ENCODE measurements around the gene SBF2. TPM values are rescaled to one million over a fixed set of nuclear protein-coding genes. Genes with fewer than 3 reads are reported as not detected.
A peak's percentile ranks its signal among the peaks of the same experiment; 100 is the strongest.

Gene SBF2
- total RNA-seq, 4 donors from 2014 or later: 44.6 to 59.4 (median 53.4) TPM

DNA sequence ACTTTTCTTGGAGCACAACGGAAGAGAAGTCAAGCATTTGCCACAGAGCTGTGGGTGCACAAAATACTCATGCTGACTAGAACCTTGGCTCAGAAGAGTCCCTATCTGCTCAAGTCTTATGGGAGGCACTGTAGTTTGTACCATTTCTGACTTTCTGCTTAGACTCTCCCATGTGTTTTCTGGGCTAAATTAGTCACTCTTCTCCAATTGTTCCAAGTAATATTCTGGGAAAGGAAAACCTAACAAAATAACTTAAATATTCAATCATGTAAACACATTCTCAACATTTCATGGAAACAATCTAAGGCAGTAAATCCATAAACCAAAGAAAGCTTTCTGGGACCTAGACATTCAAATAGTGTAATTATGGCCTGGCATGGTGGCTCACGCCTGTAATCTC is 409.4 kb downstream of the SBF2 start:
- no peaks in the 10 kb centered on the region for H3K36me3 ChIP-seq
- peaks cover 0 to 3% (median 0%) of the 10 kb centered on the region in 4 donors for H3K4me1 ChIP-seq
- H3K9me3 ChIP-seq: no peaks in the 10 kb centered on the region
- H3K4me3 ChIP-seq: no peak overlapping the region
- no peak for DNase-seq (ENCODE audit: extremely low spot score)
- no peak overlapping the region for H3K27ac ChIP-seq (replicated peaks in 1 of 4)
- WGBS: 92% methylated on average over 2 of the region's 2 CpGs
- intact Hi-C loops (cut with DNase I): no loop called here
- no peak for TF ChIP-seq POLR2A (IDR thresholded peaks at IDR 0.05; ENCODE audit: low read depth)
- no peak for TF ChIP-seq POLR2AphosphoS5 (IDR thresholded peaks at IDR 0.05)
- TF ChIP-seq EP300 (IDR thresholded peaks at IDR 0.05): no peak
- TF ChIP-seq, protein P1, sequence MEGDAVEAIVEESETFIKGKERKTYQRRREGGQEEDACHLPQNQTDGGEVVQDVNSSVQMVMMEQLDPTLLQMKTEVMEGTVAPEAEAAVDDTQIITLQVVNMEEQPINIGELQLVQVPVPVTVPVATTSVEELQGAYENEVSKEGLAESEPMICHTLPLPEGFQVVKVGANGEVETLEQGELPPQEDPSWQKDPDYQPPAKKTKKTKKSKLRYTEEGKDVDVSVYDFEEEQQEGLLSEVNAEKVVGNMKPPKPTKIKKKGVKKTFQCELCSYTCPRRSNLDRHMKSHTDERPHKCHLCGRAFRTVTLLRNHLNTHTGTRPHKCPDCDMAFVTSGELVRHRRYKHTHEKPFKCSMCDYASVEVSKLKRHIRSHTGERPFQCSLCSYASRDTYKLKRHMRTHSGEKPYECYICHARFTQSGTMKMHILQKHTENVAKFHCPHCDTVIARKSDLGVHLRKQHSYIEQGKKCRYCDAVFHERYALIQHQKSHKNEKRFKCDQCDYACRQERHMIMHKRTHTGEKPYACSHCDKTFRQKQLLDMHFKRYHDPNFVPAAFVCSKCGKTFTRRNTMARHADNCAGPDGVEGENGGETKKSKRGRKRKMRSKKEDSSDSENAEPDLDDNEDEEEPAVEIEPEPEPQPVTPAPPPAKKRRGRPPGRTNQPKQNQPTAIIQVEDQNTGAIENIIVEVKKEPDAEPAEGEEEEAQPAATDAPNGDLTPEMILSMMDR (IDR thresholded peaks at IDR 0.05): no peak
- H3K27me3 ChIP-seq: no peaks in the 10 kb centered on the region

DNA sequence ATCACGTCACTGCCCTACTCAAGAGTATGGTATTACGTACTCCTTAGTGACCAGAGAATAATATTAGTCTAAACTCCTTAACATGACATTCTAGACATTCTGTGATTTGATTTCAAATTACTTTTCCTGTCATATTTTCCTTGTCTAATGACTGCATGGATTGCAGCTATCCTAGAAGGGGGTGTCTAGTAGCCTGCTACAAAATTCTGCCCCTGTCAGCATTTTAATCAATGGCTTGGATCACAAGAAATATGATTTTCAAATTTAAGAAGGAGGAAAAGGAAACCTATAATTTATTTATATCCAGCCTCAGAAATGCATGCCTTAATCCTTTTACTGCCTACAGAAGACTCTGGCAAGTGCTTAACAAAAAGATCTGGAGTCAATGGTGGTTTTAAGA is 413.4 kb downstream of the SBF2 start:
- Histone ChIP-seq H3K9me3 (no peaks in the 10 kb centered on the region), H3K27me3 (no peaks in the 10 kb centered on the region), H3K4me1 (peaks cover 0 to 5% (median 2%) of the 10 kb centered on the region in 4 donors), H3K36me3 (no peaks in the 10 kb centered on the region), H3K27ac (replicated peaks in 1 of 4) (no peak overlapping the region), H3K4me3 (no peak overlapping the region)
- WGBS: 98% methylated on average over 2 of the region's 2 CpGs
- no peak for TF ChIP-seq EP300 (IDR thresholded peaks at IDR 0.05)
- no peak for TF ChIP-seq POLR2AphosphoS5 (IDR thresholded peaks at IDR 0.05)
- TF ChIP-seq POLR2A (IDR thresholded peaks at IDR 0.05; ENCODE audit: low read depth): no peak
- TF ChIP-seq, protein P1 (IDR thresholded peaks at IDR 0.05): no peak
- no peak for DNase-seq (ENCODE audit: extremely low spot score)
- intact Hi-C loops (cut with DNase I): no loop called here

DNA sequence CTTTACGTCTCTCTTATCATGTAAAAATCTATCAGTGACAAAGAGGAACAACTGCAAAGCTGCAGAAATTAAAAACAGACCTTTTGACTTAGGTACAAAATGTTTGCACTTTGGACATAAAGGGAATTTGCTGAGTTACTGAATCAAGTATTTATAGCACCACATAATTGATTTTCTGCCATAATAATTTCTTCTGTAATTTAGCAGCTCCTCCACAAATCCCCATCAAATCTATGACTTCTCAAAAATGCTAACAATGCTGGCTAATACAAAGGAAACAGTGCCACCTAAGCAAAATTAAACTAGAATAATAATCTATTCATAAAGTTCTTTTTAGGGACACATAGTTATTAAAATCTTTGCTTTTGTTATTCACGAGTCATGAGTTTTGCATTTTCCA is 415.1 kb downstream of the SBF2 start:
- no peak overlapping the region for H3K4me3 ChIP-seq
- intact Hi-C loops (cut with DNase I): no loop called here
- WGBS: 89% methylated on average over 2 of the region's 2 CpGs
- TF ChIP-seq, protein P1 (IDR thresholded peaks at IDR 0.05): no peak
- TF ChIP-seq EP300 (IDR thresholded peaks at IDR 0.05) (no peak), POLR2A (IDR thresholded peaks at IDR 0.05; ENCODE audit: low read depth) (no peak), POLR2AphosphoS5 (IDR thresholded peaks at IDR 0.05) (no peak)
- peaks cover 0 to 13% (median 5%) of the 10 kb centered on the region in 4 donors for H3K4me1 ChIP-seq
- no peak for DNase-seq (ENCODE audit: extremely low spot score)
- no peak overlapping the region for H3K27ac ChIP-seq (replicated peaks in 1 of 4)
- H3K9me3 ChIP-seq: no peaks in the 10 kb centered on the region
- H3K36me3 ChIP-seq: no peaks in the 10 kb centered on the region
- no peaks in the 10 kb centered on the region for H3K27me3 ChIP-seq

DNA sequence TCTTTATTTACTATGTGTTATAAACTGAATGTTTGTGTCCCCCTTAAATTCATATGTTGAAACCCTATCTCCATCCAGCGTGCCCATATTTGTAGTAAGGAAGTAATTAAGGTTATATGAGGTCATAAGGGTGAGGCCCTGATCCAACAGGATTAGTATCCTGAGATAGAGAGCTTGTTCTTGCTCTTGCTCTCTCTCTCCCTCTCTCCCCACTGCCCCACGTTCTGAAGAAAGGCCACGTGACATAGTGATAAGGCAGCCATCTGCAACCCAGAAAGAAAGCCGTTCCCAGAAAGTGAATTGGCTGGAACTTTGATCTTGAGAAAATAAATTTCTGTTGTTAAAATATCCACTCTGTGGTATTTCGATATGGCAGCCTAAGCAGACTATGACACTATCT is 417.7 kb downstream of the SBF2 start:
- intact Hi-C loops (cut with DNase I): no loop called here
- Histone ChIP-seq H3K27ac (replicated peaks in 1 of 4) (peak overlapping the region in 1 of 4 donors; percentile 27), H3K4me1 (peaks cover 0 to 13% (median 5%) of the 10 kb centered on the region in 4 donors), H3K4me3 (no peak overlapping the region), H3K9me3 (no peaks in the 10 kb centered on the region), H3K27me3 (no peaks in the 10 kb centered on the region), H3K36me3 (no peaks in the 10 kb centered on the region)
- WGBS: 90% methylated on average over 5 of the region's 5 CpGs
- DNase-seq (ENCODE audit: extremely low spot score): no peak
- TF ChIP-seq, protein P1 (IDR thresholded peaks at IDR 0.05): no peak
- TF ChIP-seq POLR2AphosphoS5 (IDR thresholded peaks at IDR 0.05) (no peak), EP300 (IDR thresholded peaks at IDR 0.05) (no peak), POLR2A (IDR thresholded peaks at IDR 0.05; ENCODE audit: low read depth) (no peak)

DNA sequence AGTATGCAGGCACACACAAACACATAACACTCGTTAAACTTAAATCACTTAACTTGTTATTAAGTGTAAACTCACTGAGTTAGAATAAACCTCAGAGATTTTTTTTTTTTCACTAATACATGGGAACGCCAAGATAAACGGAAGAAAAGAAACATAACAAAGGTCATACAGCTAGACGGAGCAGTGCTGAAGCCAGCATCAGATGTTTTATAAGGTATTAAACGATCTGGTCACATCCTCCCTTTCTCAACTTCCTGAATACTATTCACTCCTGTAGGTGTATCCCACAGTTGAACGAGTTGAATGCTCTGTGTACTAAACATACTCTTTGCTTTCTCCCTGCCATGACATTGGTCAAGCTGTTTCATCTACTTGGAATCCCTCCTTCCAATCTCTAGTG is 418.2 kb downstream of the SBF2 start:
- no peaks in the 10 kb centered on the region for H3K27me3 ChIP-seq
- no peak for DNase-seq (ENCODE audit: extremely low spot score)
- H3K27ac ChIP-seq (replicated peaks in 1 of 4): peak overlapping the region in 1 of 4 donors; percentile 27
- TF ChIP-seq POLR2AphosphoS5 (IDR thresholded peaks at IDR 0.05): no peak
- TF ChIP-seq POLR2A (IDR thresholded peaks at IDR 0.05; ENCODE audit: low read depth): no peak
- no peak for TF ChIP-seq EP300 (IDR thresholded peaks at IDR 0.05)
- TF ChIP-seq, protein P1 (IDR thresholded peaks at IDR 0.05): no peak
- H3K4me3 ChIP-seq: no peak overlapping the region
- H3K4me1 ChIP-seq: peaks cover 0 to 13% (median 5%) of the 10 kb centered on the region in 4 donors
- WGBS: 35% methylated on average over 6 of the region's 6 CpGs
- no peaks in the 10 kb centered on the region for H3K9me3 ChIP-seq
- intact Hi-C loops (cut with DNase I): no loop called here
- no peaks in the 10 kb centered on the region for H3K36me3 ChIP-seq
